Gastroesophageal sphincter (tissue), 4 donors: ENCODE data around the gene SH3D21. TPM values are rescaled to one million over a fixed set of nuclear protein-coding genes. Genes with fewer than 3 reads are reported as not detected.

ENCODE experiments used
- ATAC-seq: fragments of 150-250 bp; one replicate; pipeline ENCODE4 v1.9.1; 2016; ENCODE audit warnings: mild to moderate bottlenecking, moderate library complexity
- H3K27ac ChIP-seq, 4 donors: fragments of 200-600 bp; sonication (generic) in 3 of 4; 1 replicate in 3 of 4; 2 replicates in 1 of 4; pipeline ENCODE4 v1.5.1; 2016 to 2019
- H3K27me3 ChIP-seq: fragments of 200-600 bp; sonication (generic); one replicate; pipeline ENCODE4 v1.5.1; 2019
- H3K36me3 ChIP-seq, 2 donors: fragments of 200-600 bp; sonication (generic); one replicate each; pipeline ENCODE4 v1.5.1; 2019; ENCODE audit warnings: control low read depth in 1 of 2
- H3K4me1 ChIP-seq, 3 donors: fragments of 200-600 bp; sonication (generic); 1 replicate in 2 of 3; 2 replicates in 1 of 3; pipeline ENCODE4 v1.5.1; 2016 to 2019; ENCODE audit warnings: control low read depth in 2 of 3
- H3K4me3 ChIP-seq, 2 donors: fragments of 200-600 bp; sonication (generic); one replicate each; pipeline ENCODE4 v1.5.1; 2019; ENCODE audit warnings: mild to moderate bottlenecking in 1 of 2, moderate library complexity in 1 of 2
- H3K9me3 ChIP-seq, 3 donors: fragments of 200-600 bp; sonication (generic); one replicate each; pipeline ENCODE4 v1.5.1; 2017 to 2019; ENCODE audit warnings: control low read depth in 2 of 3
- CTCF ChIP-seq, 4 experiments: fragments of 200-600 bp in 2 of 4; fragments of 450-650 bp in 2 of 4; sonication (generic) in 1 of 4; IDR thresholded peaks; one replicate each; pipeline ENCODE4 v1.5.1; 2017 to 2019; ENCODE audit warnings: antibody characterized with exemption in 4 of 4, mild to moderate bottlenecking in 2 of 4, moderate library complexity in 2 of 4
- EP300 ChIP-seq: sonication (generic); formaldehyde crosslinking; IDR thresholded peaks from one replicate; pipeline ENCODE4 v1.6.1; 2017; ENCODE audit warnings: antibody characterized with exemption, mild to moderate bottlenecking
- POLR2A ChIP-seq, 2 donors: fragments of 450-650 bp; IDR thresholded peaks; one replicate each; pipeline ENCODE4 v1.6.1; 2017; ENCODE audit warnings: antibody characterized with exemption in 2 of 2, mild to moderate bottlenecking in 2 of 2, moderate library complexity in 1 of 2
- POLR2AphosphoS5 ChIP-seq: sonication (generic); formaldehyde crosslinking; IDR thresholded peaks from one replicate; pipeline ENCODE4 v1.6.1; 2017; ENCODE audit warnings: antibody characterized with exemption
- WGBS, 2 donors: methylation state at CpG; one replicate each; pipeline ENCODE4 v1.1.5; 2018; ENCODE audit warnings: low coverage in 1 of 2; 5-methylcytosine and 5-hydroxymethylcytosine counted together
- total RNA-seq, 4 donors: library from RNA; depleted of rRNA; stranded (reverse); fragments of >200 nt; gene quantifications; one replicate each; pipeline ENCODE4 v1.1.0, GENCODE V29; 2016

The SH3D21 gene
- total RNA-seq, 4 donors from 2014 or later, result 0.27 to 1.4 (median 1.3) TPM; not detected in 1

- peaks cover 0 to 27% (median 11%) of the 10 kb centered on the region in 3 donors for H3K4me1 ChIP-seq
- no peak for TF ChIP-seq POLR2AphosphoS5
- TF ChIP-seq EP300, result no peak
- no peak for TF ChIP-seq POLR2A (IDR thresholded peaks at IDR 0.05)
- no peak for TF ChIP-seq CTCF (IDR thresholded peaks at IDR 0.05)
- ATAC-seq, result no peak
- H3K4me3 ChIP-seq, result no peak overlapping the region
- H3K27me3 ChIP-seq, result no peaks in the 10 kb centered on the region
- no peak overlapping the region for H3K27ac ChIP-seq
- H3K36me3 ChIP-seq, result no peaks in the 10 kb centered on the region
- no CpG with 5 or more reads among the region's 6 CpGs for WGBS, 2 donors
- no peaks in the 10 kb centered on the region for H3K9me3 ChIP-seq
Measured at GRCh38 chr1:36328088-36328480, 21.9 kb downstream of the SH3D21 start.

- 59 to 70% methylated on average over 2 to 5 of the region's 6 CpGs for WGBS, 2 donors
- ATAC-seq, result peak; percentile 60
Measured at GRCh38 chr1:36328713-36329112, 22.5 kb downstream of the SH3D21 start.

GRCh38 chr1:36329817-36330216 lies 23.6 kb downstream of the SH3D21 start:
- no peak overlapping the region for H3K27ac ChIP-seq
- H3K36me3 ChIP-seq, result no peaks in the 10 kb centered on the region
- WGBS, 2 donors, result 65 to 97% methylated on average over 2 to 5 of the region's 9 CpGs
- ATAC-seq, result no peak
- H3K4me1 ChIP-seq, result peaks cover 0 to 13% (median 3%) of the 10 kb centered on the region in 3 donors
- no peaks in the 10 kb centered on the region for H3K9me3 ChIP-seq
- no peaks in the 10 kb centered on the region for H3K27me3 ChIP-seq
- TF ChIP-seq CTCF (IDR thresholded peaks at IDR 0.05) (no peak), POLR2A (IDR thresholded peaks at IDR 0.05) (no peak), POLR2AphosphoS5 (no peak), EP300 (no peak)
- no peak overlapping the region for H3K4me3 ChIP-seq

More at GRCh38 chr1:36328713-36329112, 22.5 kb downstream of the SH3D21 start:
- Histone ChIP-seq H3K9me3 (no peaks in the 10 kb centered on the region), H3K4me3 (no peak overlapping the region), H3K27ac (no peak overlapping the region), H3K36me3 (no peaks in the 10 kb centered on the region), H3K27me3 (no peaks in the 10 kb centered on the region), H3K4me1 (peaks cover 0 to 23% (median 11%) of the 10 kb centered on the region in 3 donors)
- TF ChIP-seq EP300, result no peak
- TF ChIP-seq POLR2AphosphoS5, result no peak
- TF ChIP-seq CTCF (IDR thresholded peaks at IDR 0.05), result no peak
- no peak for TF ChIP-seq POLR2A (IDR thresholded peaks at IDR 0.05)

GRCh38 chr1:36330940-36331339 lies 24.8 kb downstream of the SH3D21 start:
- no peaks in the 10 kb centered on the region for H3K9me3 ChIP-seq
- ATAC-seq, result no peak
- 85 to 90% methylated on average over 11 to 15 of the region's 15 CpGs for WGBS, 2 donors
- H3K36me3 ChIP-seq, result no peaks in the 10 kb centered on the region
- no peak overlapping the region for H3K4me3 ChIP-seq
- peaks cover 0 to 13% (median 3%) of the 10 kb centered on the region in 3 donors for H3K4me1 ChIP-seq
- H3K27me3 ChIP-seq, result no peaks in the 10 kb centered on the region
- H3K27ac ChIP-seq, result no peak overlapping the region
- TF ChIP-seq EP300 (no peak), POLR2AphosphoS5 (no peak), POLR2A (IDR thresholded peaks at IDR 0.05) (no peak), CTCF (IDR thresholded peaks at IDR 0.05) (no peak)

GRCh38 chr1:36337830-36338229 lies 31.7 kb downstream of the SH3D21 start:
- ATAC-seq, result no peak
- no peak for TF ChIP-seq EP300
- TF ChIP-seq POLR2A (IDR thresholded peaks at IDR 0.05), result no peak
- TF ChIP-seq POLR2AphosphoS5, result no peak
- no peak for TF ChIP-seq CTCF (IDR thresholded peaks at IDR 0.05)
- H3K27me3 ChIP-seq, result no peaks in the 10 kb centered on the region
- WGBS, 2 donors, result 81 to 82% methylated on average over 4 of the region's 6 CpGs
- peaks cover 0 to 37% of the 10 kb centered on the region in 2 donors for H3K36me3 ChIP-seq
- H3K4me1 ChIP-seq, result peaks cover 0 to 15% (median 0%) of the 10 kb centered on the region in 3 donors
- no peak overlapping the region for H3K4me3 ChIP-seq
- no peak overlapping the region for H3K27ac ChIP-seq
- no peaks in the 10 kb centered on the region for H3K9me3 ChIP-seq
